Mesodermal cell (in vitro differentiated cells): ENCODE data around the gene KIAA1191.

Experiments used
- H3K27ac ChIP-seq: 2 replicates; pipeline ENCODE4 v1.7.0; 2013; ENCODE audit warnings: mild to moderate bottlenecking, low read depth, low read length, moderate library complexity; ENCODE audit not compliant: severe bottlenecking
- H3K36me3 ChIP-seq: 2 replicates; pipeline ENCODE4 v1.7.1; 2013; ENCODE audit warnings: mild to moderate bottlenecking, low read length, moderate library complexity; ENCODE audit not compliant: control insufficient read depth, insufficient read depth
- H3K4me1 ChIP-seq: one replicate; pipeline ENCODE4 v1.7.1; 2013; ENCODE audit warnings: mild to moderate bottlenecking, low read length; ENCODE audit not compliant: insufficient read depth, control insufficient read depth, poor library complexity, severe bottlenecking
- H3K4me3 ChIP-seq: 2 replicates; pipeline ENCODE4 v1.7.0; 2013; ENCODE audit warnings: low read length, control low read depth, mild to moderate bottlenecking; ENCODE audit not compliant: insufficient read depth, poor library complexity, severe bottlenecking; ENCODE audit errors: extremely low read depth
- H3K9me3 ChIP-seq: 2 replicates; pipeline ENCODE4 v1.7.1; 2013; ENCODE audit warnings: mild to moderate bottlenecking, low read length, moderate library complexity; ENCODE audit not compliant: control insufficient read depth
- WGBS, 2 experiments: methylation state at CpG; one replicate each; pipeline ENCODE4 v1.1.5; 2013; ENCODE audit warnings: missing lambda C conversion rate in 2 of 2; ENCODE audit not compliant: insufficient coverage in 2 of 2; 5-methylcytosine and 5-hydroxymethylcytosine counted together

Gene KIAA1191

GRCh38 chr5:176362233-176362490, 598 bp upstream of the KIAA1191 start:
- Histone ChIP-seq H3K4me1 (peaks cover 9% of the 10 kb centered on the region), H3K9me3 (no peaks in the 10 kb centered on the region), H3K36me3 (peaks cover 29% of the 10 kb centered on the region), H3K4me3 (peak overlapping the region; percentile 97), H3K27ac (no peak overlapping the region)
- 59 to 73% methylated on average over 2 to 4 of the region's 8 CpGs for WGBS, 2 experiments

GRCh38 chr5:176360894-176361436, 599 bp downstream of the KIAA1191 start:
- H3K27ac ChIP-seq = peak overlapping the region; percentile 66
- peaks cover 5% of the 10 kb centered on the region for H3K4me1 ChIP-seq

GRCh38 chr5:176359658-176360057, 1.9 kb downstream of the KIAA1191 start:
- Histone ChIP-seq H3K27ac (no peak overlapping the region), H3K9me3 (no peaks in the 10 kb centered on the region), H3K4me1 (peaks cover 5% of the 10 kb centered on the region), H3K36me3 (peaks cover 47% of the 10 kb centered on the region), H3K4me3 (no peak overlapping the region)
- 94 to 100% methylated on average over 2 of the region's 4 CpGs for WGBS, 2 experiments

More at GRCh38 chr5:176360894-176361436, 599 bp downstream of the KIAA1191 start:
- Histone ChIP-seq H3K36me3 (peaks cover 34% of the 10 kb centered on the region), H3K4me3 (peak overlapping the region; percentile 97), H3K9me3 (no peaks in the 10 kb centered on the region)
- 5 to 8% methylated on average over 16 to 22 of the region's 27 CpGs for WGBS, 2 experiments

GRCh38 chr5:176356179-176356566, 5.4 kb downstream of the KIAA1191 start:
- WGBS, 2 experiments = 100% methylated on average over 1 of the region's 3 CpGs; no CpG with 5 or more reads in 1 of the 2 experiments
- H3K36me3 ChIP-seq = peaks cover 82% of the 10 kb centered on the region
- no peak overlapping the region for H3K4me3 ChIP-seq
- no peaks in the 10 kb centered on the region for H3K9me3 ChIP-seq
- H3K4me1 ChIP-seq = peaks cover 5% of the 10 kb centered on the region
- no peak overlapping the region for H3K27ac ChIP-seq

- WGBS, 2 experiments = 92 to 94% methylated on average over 15 of the region's 16 CpGs
- peaks cover 5% of the 10 kb centered on the region for H3K4me1 ChIP-seq
- no peak overlapping the region for H3K27ac ChIP-seq
- H3K36me3 ChIP-seq = peaks cover 87% of the 10 kb centered on the region
- no peaks in the 10 kb centered on the region for H3K9me3 ChIP-seq
- H3K4me3 ChIP-seq = no peak overlapping the region
Observed at GRCh38 chr5:176355400-176356178, 6.0 kb downstream of the KIAA1191 start.

- H3K9me3 ChIP-seq = no peaks in the 10 kb centered on the region
- peaks cover 98% of the 10 kb centered on the region for H3K36me3 ChIP-seq
- no peaks in the 10 kb centered on the region for H3K4me1 ChIP-seq
- 98 to 100% methylated on average over 4 of the region's 4 CpGs for WGBS, 2 experiments
- no peak overlapping the region for H3K4me3 ChIP-seq
- H3K27ac ChIP-seq = no peak overlapping the region
Observed at GRCh38 chr5:176353533-176353932, 8.0 kb downstream of the KIAA1191 start.

GRCh38 chr5:176352116-176352878, 9.3 kb downstream of the KIAA1191 start:
- Histone ChIP-seq H3K36me3 (peaks cover 99% of the 10 kb centered on the region), H3K27ac (no peak overlapping the region), H3K4me1 (no peaks in the 10 kb centered on the region), H3K9me3 (no peaks in the 10 kb centered on the region), H3K4me3 (no peak overlapping the region)
- WGBS, 2 experiments = 93 to 100% methylated on average over 2 to 5 of the region's 5 CpGs

- H3K27ac ChIP-seq = no peak overlapping the region
- WGBS, 2 experiments = 91 to 96% methylated on average over 4 to 5 of the region's 8 CpGs
- H3K9me3 ChIP-seq = no peaks in the 10 kb centered on the region
- H3K4me3 ChIP-seq = no peak overlapping the region
- H3K4me1 ChIP-seq = no peaks in the 10 kb centered on the region
- H3K36me3 ChIP-seq = peaks cover 98% of the 10 kb centered on the region
Observed at GRCh38 chr5:176350416-176350815, 11.1 kb downstream of the KIAA1191 start.

- no peak overlapping the region for H3K4me3 ChIP-seq
- WGBS, 2 experiments = 92 to 100% methylated on average over 1 to 2 of the region's 2 CpGs
- H3K27ac ChIP-seq = no peak overlapping the region
- no peaks in the 10 kb centered on the region for H3K9me3 ChIP-seq
- H3K36me3 ChIP-seq = peaks cover 63% of the 10 kb centered on the region
- no peaks in the 10 kb centered on the region for H3K4me1 ChIP-seq
Observed at GRCh38 chr5:176342766-176343458, 18.7 kb downstream of the KIAA1191 start.

- Histone ChIP-seq H3K9me3 (no peaks in the 10 kb centered on the region), H3K27ac (no peak overlapping the region), H3K4me3 (no peak overlapping the region), H3K4me1 (no peaks in the 10 kb centered on the region), H3K36me3 (peaks cover 62% of the 10 kb centered on the region)
- 100% methylated on average over 1 of the region's 1 CpG; no CpG with 5 or more reads in 1 of the 2 experiments for WGBS, 2 experiments
Observed at GRCh38 chr5:176342158-176342483, 19.4 kb downstream of the KIAA1191 start.
